Measurements from ENCODE around the gene SLC18B1. TPM values are rescaled to one million over a fixed set of nuclear protein-coding genes. Genes with fewer than 3 reads are reported as not detected.

The SLC18B1 gene
- total and polyA plus RNA-seq, 8 donors: 10.8 to 26.6 (median 23.3) TPM

DNA sequence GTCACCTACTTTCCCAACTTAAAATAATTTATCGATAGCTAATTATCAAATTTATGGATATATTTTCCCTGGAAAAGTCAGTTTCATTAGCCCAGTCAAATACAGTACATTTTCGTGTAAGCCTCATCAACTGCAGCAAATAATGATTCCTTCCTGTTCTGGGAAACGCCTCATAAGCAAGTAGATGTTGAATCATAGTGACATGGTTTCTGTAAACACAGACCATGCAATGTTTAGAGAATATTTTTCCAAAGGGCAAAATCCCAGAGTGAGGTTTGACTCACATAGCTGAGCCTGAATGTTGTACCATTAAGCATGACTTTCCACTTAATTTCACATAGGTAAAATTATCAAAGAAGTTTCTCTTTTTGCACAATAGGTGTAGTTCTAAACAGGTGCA lies 67.9 kb downstream of the SLC18B1 start:
- ATAC-seq (peak; percentile 58), DNase-seq (no peak)
- Histone ChIP-seq H3K36me3 (no peaks in the 10 kb centered on the region), H3K4me3 (no peak overlapping the region), H3K4me1 (peaks cover 0 to 41% of the 10 kb centered on the region in 2 donors), H3K27ac (peak overlapping the region in 1 of 2 donors; percentile 39), H3K9me3 (no peaks in the 10 kb centered on the region), H3K27me3 (no peaks in the 10 kb centered on the region)
- no peak for TF ChIP-seq CTCF (IDR thresholded peaks at IDR 0.05)
- intact Hi-C loops (cut with DNase I): no loop called here

- H3K36me3 ChIP-seq: no peaks in the 10 kb centered on the region
- ATAC-seq (no peak), DNase-seq (no peak)
- H3K4me3 ChIP-seq: no peak overlapping the region
- H3K27ac ChIP-seq: no peak overlapping the region
- intact Hi-C loops (cut with DNase I): no loop called here
- no peaks in the 10 kb centered on the region for H3K27me3 ChIP-seq
- no peaks in the 10 kb centered on the region for H3K9me3 ChIP-seq
- no peak for TF ChIP-seq CTCF (IDR thresholded peaks at IDR 0.05)
- H3K4me1 ChIP-seq: peaks cover 0 to 22% of the 10 kb centered on the region in 2 donors
Observed at GRCh38 chr6:132728616-132729015, 69.8 kb downstream of the SLC18B1 start.

DNA sequence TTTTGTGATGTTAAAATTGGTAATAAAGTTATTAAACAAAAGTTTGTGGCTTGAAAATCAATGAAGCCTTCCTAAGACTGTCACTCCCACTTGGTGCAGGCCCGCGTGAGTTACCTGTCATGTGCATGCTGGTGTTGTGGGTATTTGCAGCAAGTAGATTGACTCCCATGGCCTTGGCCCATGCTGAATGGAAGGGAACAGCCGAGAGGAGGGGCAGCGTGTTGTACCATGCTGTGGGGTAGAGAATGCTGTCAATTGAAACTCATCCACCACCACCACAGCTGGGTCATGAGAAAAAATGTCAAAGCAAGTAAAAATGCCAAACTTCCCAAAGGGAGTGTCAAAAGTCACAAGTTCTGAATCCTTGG lies 71.8 kb downstream of the SLC18B1 start:
- DNase-seq (no peak), ATAC-seq (no peak)
- no peaks in the 10 kb centered on the region for H3K9me3 ChIP-seq
- H3K4me1 ChIP-seq: peaks cover 0 to 14% of the 10 kb centered on the region in 2 donors
- H3K27ac ChIP-seq: no peak overlapping the region
- no peak overlapping the region for H3K4me3 ChIP-seq
- peaks cover 0 to 13% of the 10 kb centered on the region in 2 donors for H3K36me3 ChIP-seq
- intact Hi-C loops (cut with DNase I): no loop called here
- TF ChIP-seq CTCF (IDR thresholded peaks at IDR 0.05): no peak
- no peaks in the 10 kb centered on the region for H3K27me3 ChIP-seq

GRCh38 chr6:132725947-132726607 lies 72.4 kb downstream of the SLC18B1 start:
- ATAC-seq (no peak), DNase-seq (no peak)
- no peaks in the 10 kb centered on the region for H3K9me3 ChIP-seq
- H3K36me3 ChIP-seq: peaks cover 0 to 13% of the 10 kb centered on the region in 2 donors
- no peak for TF ChIP-seq CTCF (IDR thresholded peaks at IDR 0.05)
- H3K27me3 ChIP-seq: no peaks in the 10 kb centered on the region
- H3K4me3 ChIP-seq: no peak overlapping the region
- peaks cover 0 to 9% of the 10 kb centered on the region in 2 donors for H3K4me1 ChIP-seq
- intact Hi-C loops (cut with DNase I): no loop called here
- H3K27ac ChIP-seq: no peak overlapping the region

DNA sequence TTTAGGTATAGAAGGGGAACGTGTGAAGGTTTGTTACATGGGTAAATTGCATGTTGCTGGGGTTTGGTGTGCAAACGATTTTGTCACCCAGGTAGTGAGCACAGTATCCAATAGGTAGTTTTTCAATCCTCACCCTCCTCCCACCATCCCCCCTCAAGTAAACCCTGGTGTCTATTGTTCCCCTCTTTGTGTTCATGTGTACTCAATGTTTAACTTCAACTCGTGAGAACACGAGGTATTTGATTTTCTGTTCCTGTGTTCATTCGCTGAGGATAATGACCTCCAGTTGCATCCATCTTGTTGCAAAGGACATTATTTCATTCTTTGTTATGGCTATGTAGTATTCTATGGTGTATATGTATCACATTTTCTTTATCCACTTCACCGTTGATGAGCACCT lies 73.0 kb downstream of the SLC18B1 start:
- H3K4me1 ChIP-seq: peaks cover 0 to 3% of the 10 kb centered on the region in 2 donors
- H3K4me3 ChIP-seq: no peak overlapping the region
- ATAC-seq (no peak), DNase-seq (no peak)
- H3K27ac ChIP-seq: no peak overlapping the region
- H3K36me3 ChIP-seq: peaks cover 0 to 13% of the 10 kb centered on the region in 2 donors
- H3K9me3 ChIP-seq: no peaks in the 10 kb centered on the region
- intact Hi-C loops (cut with DNase I): no loop called here
- no peak for TF ChIP-seq CTCF (IDR thresholded peaks at IDR 0.05)
- no peaks in the 10 kb centered on the region for H3K27me3 ChIP-seq
